MCF 10A (cell line): ENCODE results near the gene FAM219B. TPM values are rescaled to one million over a fixed set of nuclear protein-coding genes. Genes with fewer than 3 reads are reported as not detected.

Source experiments
- BruUV-seq: library from RNA; stranded (reverse); fragments of 400-500 nt; replicated peaks from 2 replicates; lab custom pipeline; 2021; lab: Mats Ljungman, UMichigan
- CTCF ChIA-PET: fragments of 300-600 bp; sonication (Branson Sonifier 250); formaldehyde crosslinking; extraction: SDS; loops from one replicate; lab custom pipeline; 2021; ENCODE audit warnings: antibody characterized with exemption, inconsistent platforms; lab: Yijun Ruan, JAX
- POLR2A ChIA-PET: fragments of 300-600, 350-650 bp; sonication (Branson Sonifier 250); formaldehyde crosslinking; extraction: SDS; loops from one replicate; lab custom pipeline; 2020; ENCODE audit warnings: antibody characterized with exemption, inconsistent platforms; lab: Yijun Ruan, JAX
- DNase-seq: peaks from one replicate; pipeline ENCODE4 v3.0.0-alpha.2; 2018; ENCODE audit not compliant: unreplicated experiment
- H3K27ac Mint-ChIP-seq: one replicate; pipeline ENCODE4 v1.8.0; 2022; ENCODE audit warnings: mild to moderate bottlenecking, low read depth, mixed read lengths; ENCODE audit not compliant: unreplicated experiment
- H3K27me3 Mint-ChIP-seq: one replicate; pipeline ENCODE4 v1.8.0; 2022; ENCODE audit warnings: mixed read lengths; ENCODE audit not compliant: insufficient read depth, unreplicated experiment
- H3K36me3 Mint-ChIP-seq: one replicate; pipeline ENCODE4 v1.8.0; 2022; ENCODE audit warnings: mild to moderate bottlenecking, moderate library complexity, mixed read lengths; ENCODE audit not compliant: insufficient read depth, unreplicated experiment
- H3K4me1 Mint-ChIP-seq: one replicate; pipeline ENCODE4 v1.8.0; 2022; ENCODE audit warnings: mixed read lengths; ENCODE audit not compliant: insufficient read depth, unreplicated experiment
- H3K4me3 Mint-ChIP-seq: one replicate; pipeline ENCODE4 v1.8.0; 2022; ENCODE audit warnings: mild to moderate bottlenecking, moderate library complexity, mixed read lengths; ENCODE audit not compliant: unreplicated experiment
- H3K9me3 Mint-ChIP-seq: one replicate; pipeline ENCODE4 v1.8.0; 2022; ENCODE audit warnings: mixed read lengths; ENCODE audit not compliant: unreplicated experiment
- CTCF ChIP-seq: fragments of 200-600 bp; IDR thresholded peaks from one replicate; pipeline ENCODE4 v1.8.0; 2022; ENCODE audit warnings: antibody characterized with exemption, mild to moderate bottlenecking; ENCODE audit not compliant: unreplicated experiment
- intact Hi-C: fragments of 100-400 bp; cut with micrococcal nuclease; formaldehyde crosslinking; loops from 2 replicates; pipeline ENCODE4 v1.14.1; 2022
- total RNA-seq: library from RNA; stranded (reverse); gene quantifications from 2 replicates; pipeline ENCODE4 v1.2.3, GENCODE V29; 2022

The FAM219B gene
- total RNA-seq, 1 experiment from 2014 or later = 62.9 TPM

- no peak for DNase-seq
- Mint-ChIP-seq H3K4me3 (no peak overlapping the region), H3K4me1 (peaks cover 15% of the 10 kb centered on the region), H3K9me3 (no peaks in the 10 kb centered on the region), H3K36me3 (peaks cover 64% of the 10 kb centered on the region), H3K27ac (peak overlapping the region; percentile 39), H3K27me3 (no peaks in the 10 kb centered on the region)
- CTCF ChIA-PET = interaction anchor here (0.5 to 3.0 kb wide), 45 partner anchors 9 to 530 kb away, joined by 3 to 38 read pairs (median 5); partner anchors contain the start of genes CSK, MPI, PPCDC and SCAMP2
- POLR2A ChIA-PET = interaction anchor here (1.0 to 3.9 kb wide), 10 partner anchors 9 to 129 kb away, joined by 3 to 23 read pairs (median 4); partner anchors contain the start of genes COX5A and ULK3
- intact Hi-C loops = no loop called here
- TF ChIP-seq CTCF = no peak
- BruUV-seq = no TSS peak
Measured at GRCh38 chr15:74902295-74903075, 4.2 kb downstream of the FAM219B start.

GRCh38 chr15:74901612-74902063, 5.0 kb downstream of the FAM219B start:
- no TSS peak for BruUV-seq
- Mint-ChIP-seq H3K4me1 (peaks cover 15% of the 10 kb centered on the region), H3K27ac (no peak overlapping the region), H3K9me3 (no peaks in the 10 kb centered on the region), H3K27me3 (no peaks in the 10 kb centered on the region), H3K36me3 (peaks cover 64% of the 10 kb centered on the region), H3K4me3 (no peak overlapping the region)
- ChIA-PET CTCF (interaction anchor here (0.5 to 3.0 kb wide), 49 partner anchors 8 to 529 kb away, joined by 3 to 38 read pairs (median 5); partner anchors contain the start of genes CSK, MPI, PPCDC and RPP25), POLR2A (interaction anchor here (0.8 to 3.9 kb wide), 11 partner anchors 9 to 433 kb away, joined by 3 to 23 read pairs (median 4); partner anchors contain the start of gene ULK3)
- DNase-seq = peak; percentile 65
- intact Hi-C loops = loop anchor here (1.0 to 2.0 kb wide), 3 partner anchors 59 to 130 kb away; partner anchors contain the start of gene ULK3
- TF ChIP-seq CTCF = peak; percentile 75

- peaks cover 46% of the 10 kb centered on the region for H3K36me3 Mint-ChIP-seq
- H3K9me3 Mint-ChIP-seq = no peaks in the 10 kb centered on the region
- no peak overlapping the region for H3K27ac Mint-ChIP-seq
- TF ChIP-seq CTCF = no peak
- intact Hi-C loops = no loop called here
- H3K27me3 Mint-ChIP-seq = no peaks in the 10 kb centered on the region
- no peak for DNase-seq
- ChIA-PET POLR2A (interaction anchor here (0.6 to 1.8 kb wide), 4 partner anchors 9 to 1027 kb away, joined by 3 to 12 read pairs (median 4); partner anchors contain the start of gene FAM219B), CTCF (interaction anchor here (1.2 to 3.4 kb wide), 3 partner anchors 9 to 127 kb away, joined by 4 to 16 read pairs (median 5); partner anchors contain the start of gene FAM219B)
- no TSS peak for BruUV-seq
- H3K4me1 Mint-ChIP-seq = peaks cover 11% of the 10 kb centered on the region
- H3K4me3 Mint-ChIP-seq = no peak overlapping the region
Measured at GRCh38 chr15:74897300-74897701, 9.3 kb downstream of the FAM219B start.

- Mint-ChIP-seq H3K36me3 (peaks cover 38% of the 10 kb centered on the region), H3K4me3 (no peak overlapping the region), H3K27me3 (no peaks in the 10 kb centered on the region), H3K4me1 (peaks cover 11% of the 10 kb centered on the region), H3K27ac (no peak overlapping the region), H3K9me3 (no peaks in the 10 kb centered on the region)
- no peak for TF ChIP-seq CTCF
- POLR2A ChIA-PET = interaction anchor here (0.7 to 1.2 kb wide), 3 partner anchors 10 to 54 kb away, joined by 3 to 8 read pairs (median 5); partner anchors contain the start of genes FAM219B and SCAMP2
- intact Hi-C loops = no loop called here
- no TSS peak for BruUV-seq
- DNase-seq = no peak
- CTCF ChIA-PET = interaction anchor here (0.9 to 3.4 kb wide), 3 partner anchors 53 to 126 kb away, joined by 3 to 16 read pairs (median 4); partner anchors contain the start of gene ULK3
Measured at GRCh38 chr15:74896316-74896715, 10.3 kb downstream of the FAM219B start.
